Muscle layer of duodenum (tissue), 2 donors: ENCODE results near the gene LRFN2.

ENCODE experiments used
- H3K27ac ChIP-seq: one replicate; pipeline ENCODE4 v1.7.0; 2013; ENCODE audit warnings: mild to moderate bottlenecking, low read length
- H3K27me3 ChIP-seq: one replicate; pipeline ENCODE4 v1.7.0; 2013; ENCODE audit warnings: low read depth, mild to moderate bottlenecking, control low read depth, low read length
- H3K36me3 ChIP-seq, 2 donors: one replicate each; pipeline ENCODE4 v1.7.0; 2013; ENCODE audit warnings: low read length in 2 of 2, control low read depth in 1 of 2, mild to moderate bottlenecking in 1 of 2; ENCODE audit not compliant: insufficient read depth in 2 of 2, control insufficient read depth in 1 of 2
- H3K4me1 ChIP-seq, 2 donors: one replicate each; pipeline ENCODE4 v1.7.0; 2013; ENCODE audit warnings: low read length in 2 of 2, mild to moderate bottlenecking in 2 of 2, control low read depth in 1 of 2, moderate library complexity in 1 of 2; ENCODE audit not compliant: insufficient read depth in 2 of 2, control insufficient read depth in 1 of 2
- H3K4me3 ChIP-seq, 2 donors: one replicate each; pipeline ENCODE4 v1.7.0; 2013; ENCODE audit warnings: low read length in 2 of 2, low read depth in 1 of 2, mild to moderate bottlenecking in 1 of 2
- H3K9me3 ChIP-seq, 2 donors: one replicate each; pipeline ENCODE4 v1.7.0; 2013; ENCODE audit warnings: low read length in 2 of 2, control low read depth in 1 of 2, mild to moderate bottlenecking in 1 of 2; ENCODE audit not compliant: control insufficient read depth in 1 of 2
- donor health status: healthy.

The LRFN2 gene

DNA sequence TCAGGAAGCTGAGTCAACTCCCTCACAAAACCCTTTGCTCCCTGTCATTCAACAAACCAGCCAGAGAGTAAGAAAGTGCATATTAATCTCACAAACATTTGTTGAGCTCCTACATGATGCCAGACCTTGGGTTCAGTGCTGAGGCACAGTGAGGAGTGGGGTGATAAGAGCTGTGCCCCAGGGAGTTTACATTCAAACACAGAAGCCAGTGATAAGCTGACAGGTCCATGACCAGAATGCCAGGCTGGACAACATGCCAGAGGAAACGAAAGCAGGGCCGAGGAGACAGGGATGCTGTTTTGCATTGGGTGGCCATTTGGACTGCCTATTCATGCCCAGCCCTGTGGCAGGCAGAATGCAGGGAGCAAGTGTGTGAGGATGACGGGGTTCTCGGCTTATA lies 76.7 kb downstream of the LRFN2 start:
- Histone ChIP-seq H3K27me3 (no peaks in the 10 kb centered on the region), H3K9me3 (no peaks in the 10 kb centered on the region), H3K4me3 (no peak overlapping the region), H3K27ac (no peak overlapping the region), H3K4me1 (no peaks in the 10 kb centered on the region), H3K36me3 (no peaks in the 10 kb centered on the region)

- no peaks in the 10 kb centered on the region for H3K9me3 ChIP-seq
Observed at GRCh38 chr6:40509716-40510260, 77.4 kb downstream of the LRFN2 start.

DNA sequence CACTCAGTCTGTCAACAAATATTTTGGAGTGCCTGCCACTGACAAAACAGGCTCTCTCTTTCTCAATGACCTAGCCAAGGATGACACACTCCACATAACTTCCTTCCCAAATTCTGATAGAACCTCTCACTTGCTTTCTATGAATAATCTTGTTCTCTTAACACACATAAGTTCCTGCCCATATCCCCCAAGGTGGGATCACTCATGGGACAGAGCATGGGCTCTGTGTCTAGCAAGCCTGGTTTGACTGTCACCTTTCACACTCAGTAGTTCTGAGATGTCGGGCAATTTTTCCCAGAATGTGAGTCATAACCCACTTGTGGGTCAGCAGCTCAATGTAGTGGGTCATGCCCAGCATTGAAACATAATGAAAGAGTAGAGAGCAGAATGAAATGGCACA lies 78.1 kb downstream of the LRFN2 start:
- no peaks in the 10 kb centered on the region for H3K9me3 ChIP-seq
- no peaks in the 10 kb centered on the region for H3K27me3 ChIP-seq

More at GRCh38 chr6:40509716-40510260, 77.4 kb downstream of the LRFN2 start:
- no peaks in the 10 kb centered on the region for H3K36me3 ChIP-seq
- no peaks in the 10 kb centered on the region for H3K4me1 ChIP-seq
- no peak overlapping the region for H3K27ac ChIP-seq
- no peak overlapping the region for H3K4me3 ChIP-seq
- H3K27me3 ChIP-seq, result no peaks in the 10 kb centered on the region

DNA sequence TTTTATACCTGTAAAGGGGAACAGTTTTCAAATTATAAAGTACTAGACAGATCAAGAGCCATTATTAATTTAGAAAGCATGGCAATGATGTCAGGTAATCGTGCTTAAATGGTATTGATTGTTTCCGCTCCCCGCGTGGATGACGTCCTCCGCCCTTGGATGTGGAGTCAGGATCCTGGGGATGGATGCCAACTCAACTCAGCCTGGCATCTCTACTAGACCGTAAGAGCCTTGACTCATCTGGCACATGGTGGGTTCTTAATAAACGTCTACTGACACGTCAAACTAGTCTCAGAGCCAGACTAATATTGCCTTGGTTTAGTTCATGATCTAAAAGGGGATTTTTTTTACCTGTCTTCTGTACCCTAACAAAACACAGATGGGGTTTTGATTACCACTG lies 80.2 kb downstream of the LRFN2 start:
- Histone ChIP-seq H3K4me1 (no peaks in the 10 kb centered on the region), H3K27ac (no peak overlapping the region), H3K9me3 (no peaks in the 10 kb centered on the region), H3K27me3 (no peaks in the 10 kb centered on the region), H3K4me3 (no peak overlapping the region), H3K36me3 (no peaks in the 10 kb centered on the region)

More for the DNA sequence above, 78.1 kb downstream of the LRFN2 start:
- H3K27ac ChIP-seq, result no peak overlapping the region
- no peaks in the 10 kb centered on the region for H3K4me1 ChIP-seq
- no peak overlapping the region for H3K4me3 ChIP-seq
- no peaks in the 10 kb centered on the region for H3K36me3 ChIP-seq

DNA sequence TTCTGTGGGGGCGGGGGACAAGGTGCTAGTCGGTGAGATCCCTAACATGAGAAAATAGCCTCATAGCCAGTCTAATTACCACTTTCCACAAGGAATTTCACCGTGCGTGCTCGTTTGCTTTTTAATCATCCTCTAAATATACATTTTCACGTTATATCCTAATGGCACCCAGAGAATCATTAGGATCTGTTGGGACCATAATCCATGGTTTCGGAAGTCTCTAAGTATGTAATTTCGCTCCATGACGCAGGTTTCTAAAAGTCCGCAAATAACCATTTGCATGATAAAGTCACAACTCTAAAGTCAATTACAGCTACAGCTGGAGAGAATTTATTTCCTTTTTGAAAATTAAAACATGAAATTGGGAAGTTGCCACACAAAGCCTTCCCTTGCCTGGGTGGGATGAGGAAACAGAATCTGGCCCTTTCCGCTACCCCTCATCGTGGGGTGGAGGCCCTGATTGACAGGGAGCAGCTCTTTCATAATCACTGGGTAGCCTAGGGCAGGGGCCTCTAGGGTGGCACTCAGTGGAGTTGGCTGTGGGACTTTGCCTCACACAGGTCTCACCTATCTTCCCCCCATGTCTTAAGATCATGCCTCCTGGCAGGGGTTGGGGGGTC lies 81.9 kb downstream of the LRFN2 start:
- Histone ChIP-seq H3K27ac (no peak overlapping the region), H3K4me3 (no peak overlapping the region), H3K36me3 (no peaks in the 10 kb centered on the region), H3K27me3 (no peaks in the 10 kb centered on the region), H3K9me3 (no peaks in the 10 kb centered on the region), H3K4me1 (no peaks in the 10 kb centered on the region)

DNA sequence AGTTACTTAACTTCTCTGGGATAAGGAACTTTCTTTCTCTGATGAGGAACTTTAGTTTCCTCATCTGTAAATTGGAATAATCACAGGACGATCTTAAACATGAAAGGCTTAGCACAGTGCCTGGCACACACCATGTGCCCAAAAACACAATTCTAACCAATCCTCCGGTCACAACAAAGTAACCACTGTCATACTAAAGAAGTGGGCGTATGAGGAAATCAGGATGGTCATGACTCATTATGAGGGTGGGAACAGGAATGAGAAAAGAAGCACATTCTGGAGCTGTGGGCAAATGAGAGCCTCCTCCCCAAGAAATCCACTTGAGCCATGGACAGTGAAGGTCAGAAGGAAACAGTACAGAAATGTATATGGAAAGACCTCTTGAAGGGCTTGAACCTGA lies 82.9 kb downstream of the LRFN2 start:
- no peak overlapping the region for H3K27ac ChIP-seq
- no peak overlapping the region for H3K4me3 ChIP-seq
- no peaks in the 10 kb centered on the region for H3K36me3 ChIP-seq
- H3K4me1 ChIP-seq, result no peaks in the 10 kb centered on the region
- no peaks in the 10 kb centered on the region for H3K27me3 ChIP-seq
- no peaks in the 10 kb centered on the region for H3K9me3 ChIP-seq

DNA sequence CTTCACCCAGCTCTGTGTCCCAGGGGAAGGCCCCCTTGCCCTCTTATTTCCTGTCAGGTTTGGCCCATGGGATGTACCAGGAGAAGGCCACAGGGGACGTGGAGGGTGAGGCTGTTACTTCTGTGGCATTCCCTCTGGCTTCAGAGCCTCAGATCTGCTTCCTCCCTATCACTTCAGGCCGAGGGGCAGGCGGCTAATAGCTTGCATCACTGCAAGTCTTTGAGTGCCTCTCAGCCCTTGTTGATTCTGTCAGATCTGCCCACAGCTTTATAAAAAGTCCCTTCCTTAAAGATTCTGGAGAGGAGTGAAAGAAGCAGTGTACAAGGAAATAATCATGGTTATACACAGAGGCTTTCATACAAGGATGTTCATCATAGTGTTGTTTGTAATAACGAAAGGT lies 86.9 kb downstream of the LRFN2 start:
- Histone ChIP-seq H3K36me3 (no peaks in the 10 kb centered on the region), H3K4me1 (no peaks in the 10 kb centered on the region), H3K4me3 (no peak overlapping the region), H3K9me3 (no peaks in the 10 kb centered on the region), H3K27ac (no peak overlapping the region), H3K27me3 (no peaks in the 10 kb centered on the region)

DNA sequence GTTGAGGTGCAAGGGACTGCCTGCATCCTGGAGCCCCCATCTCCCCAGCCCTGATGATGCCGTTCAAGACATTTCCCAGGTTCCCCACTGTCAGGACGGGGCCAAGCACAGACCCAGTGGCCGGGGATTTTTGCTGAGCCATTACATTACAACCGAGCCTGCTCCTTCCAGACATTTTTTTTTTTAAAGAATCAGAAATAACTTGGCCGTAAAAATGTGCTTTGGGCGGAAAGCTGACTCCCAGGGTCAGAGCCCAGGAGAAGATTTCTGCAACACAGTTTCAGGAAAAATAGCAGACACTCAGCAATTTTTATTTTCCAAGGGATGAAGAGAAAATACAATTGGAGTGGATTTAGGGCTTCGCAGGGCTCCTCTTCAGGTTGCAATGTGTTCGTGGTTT lies 87.9 kb downstream of the LRFN2 start:
- Histone ChIP-seq H3K27me3 (no peaks in the 10 kb centered on the region), H3K9me3 (no peaks in the 10 kb centered on the region), H3K4me1 (no peaks in the 10 kb centered on the region), H3K27ac (no peak overlapping the region), H3K36me3 (no peaks in the 10 kb centered on the region), H3K4me3 (no peak overlapping the region)

DNA sequence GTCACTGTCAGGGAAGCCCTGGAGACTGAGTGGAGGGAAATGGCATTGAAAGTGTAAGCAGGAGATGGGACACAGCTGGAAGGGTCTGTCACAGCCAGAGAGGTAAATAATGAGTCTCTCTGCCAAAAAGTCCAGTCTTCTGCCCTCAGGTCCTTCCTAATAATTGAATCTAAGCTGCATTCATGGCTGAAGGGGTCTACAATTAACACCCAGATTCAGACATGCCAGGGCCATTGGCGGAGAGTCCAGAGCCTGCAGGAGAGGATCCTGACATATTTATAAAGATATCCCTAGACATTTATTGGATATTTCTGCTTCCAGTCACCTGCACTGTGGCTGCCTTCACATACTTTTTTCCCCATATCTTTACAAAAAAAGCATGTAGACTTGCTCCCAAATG lies 89.0 kb downstream of the LRFN2 start:
- Histone ChIP-seq H3K36me3 (no peaks in the 10 kb centered on the region), H3K4me3 (no peak overlapping the region), H3K27me3 (no peaks in the 10 kb centered on the region), H3K4me1 (no peaks in the 10 kb centered on the region), H3K9me3 (no peaks in the 10 kb centered on the region), H3K27ac (no peak overlapping the region)

DNA sequence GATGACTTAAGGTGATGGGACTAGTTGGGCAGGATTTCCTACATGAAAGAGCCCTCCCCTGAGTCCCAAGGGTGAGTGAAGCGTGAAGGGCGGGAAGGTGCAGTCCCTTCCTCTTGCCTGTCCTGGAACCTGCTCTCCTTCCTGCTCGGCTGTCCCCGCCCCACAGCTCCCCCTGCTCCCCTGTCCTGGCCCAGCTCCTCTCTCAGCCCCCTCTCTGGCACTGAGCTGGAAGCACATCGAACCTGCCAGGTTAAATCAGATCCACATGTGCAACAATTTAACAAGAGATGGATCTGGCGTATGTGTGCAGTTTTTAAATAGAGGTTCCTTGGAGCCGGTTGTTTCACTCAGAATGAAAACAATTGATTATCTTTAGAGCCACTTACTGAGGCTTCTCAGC lies 95.0 kb downstream of the LRFN2 start:
- Histone ChIP-seq H3K27ac (no peak overlapping the region), H3K36me3 (no peaks in the 10 kb centered on the region), H3K4me3 (no peak overlapping the region), H3K4me1 (no peaks in the 10 kb centered on the region), H3K27me3 (no peaks in the 10 kb centered on the region), H3K9me3 (no peaks in the 10 kb centered on the region)

DNA sequence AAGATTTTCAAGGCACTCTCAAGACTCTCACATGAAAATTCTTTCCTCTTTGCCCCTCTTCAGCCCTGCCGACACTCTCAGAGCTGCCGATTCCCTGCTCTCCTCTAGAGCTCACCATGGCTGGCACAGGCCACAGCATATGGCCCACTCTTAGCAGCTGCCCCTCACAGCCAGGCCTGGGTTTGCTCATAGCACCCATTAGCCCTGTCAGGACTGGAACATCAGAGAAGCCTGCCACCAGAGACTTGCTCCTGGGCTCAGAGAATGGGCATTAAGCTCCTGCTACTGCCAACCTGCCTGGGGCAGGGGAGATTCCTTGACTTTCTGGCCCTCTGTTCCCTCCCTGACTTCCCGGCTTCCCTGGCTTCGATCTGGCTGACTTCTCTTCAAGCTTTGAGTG lies 96.7 kb downstream of the LRFN2 start:
- no peaks in the 10 kb centered on the region for H3K27me3 ChIP-seq
- H3K9me3 ChIP-seq, result no peaks in the 10 kb centered on the region
- H3K4me1 ChIP-seq, result no peaks in the 10 kb centered on the region
- H3K36me3 ChIP-seq, result no peaks in the 10 kb centered on the region
- no peak overlapping the region for H3K4me3 ChIP-seq
- H3K27ac ChIP-seq, result no peak overlapping the region

- H3K4me1 ChIP-seq, result no peaks in the 10 kb centered on the region
- no peaks in the 10 kb centered on the region for H3K27me3 ChIP-seq
- H3K27ac ChIP-seq, result no peak overlapping the region
- no peak overlapping the region for H3K4me3 ChIP-seq
- H3K9me3 ChIP-seq, result no peaks in the 10 kb centered on the region
- H3K36me3 ChIP-seq, result no peaks in the 10 kb centered on the region
Observed at GRCh38 chr6:40489798-40490197, 97.4 kb downstream of the LRFN2 start.
